Peyer's patch (tissue), 4 donors: ENCODE data around the gene C16orf82.

Experiments used
- CTCF ChIP-seq, 6 experiments: fragments of 450-650 bp in 4 of 6; fragments of 200-600 bp in 2 of 6; sonication (generic) in 1 of 6; IDR thresholded peaks; one replicate each; pipeline ENCODE4 v1.5.1; 2017 to 2019; ENCODE audit warnings: antibody characterized with exemption in 6 of 6, mild to moderate bottlenecking in 3 of 6, moderate library complexity in 1 of 6
- POLR2A ChIP-seq, 2 donors: fragments of 450-650 bp; IDR thresholded peaks; one replicate each; pipeline ENCODE4 v1.5.1; 2017; ENCODE audit warnings: antibody characterized with exemption in 2 of 2, mild to moderate bottlenecking in 2 of 2, moderate library complexity in 2 of 2

GRCh38 chr16:27114006-27114405 is 47.3 kb downstream of the C16orf82 start:
- TF ChIP-seq CTCF (IDR thresholded peaks at IDR 0.05) = no peak
- TF ChIP-seq POLR2A (IDR thresholded peaks at IDR 0.05) = no peak
